ENCODE data around the gene CD80. TPM values are rescaled to one million over a fixed set of nuclear protein-coding genes. Genes with fewer than 3 reads are reported as not detected.
"Not testable (repeated sequence)": the region's sequence is repeated elsewhere in the genome, so short reads cannot be mapped to it uniquely, and the experiment has no call there.

Gene CD80
- polyA plus RNA-seq, 4 donors: 0.21 to 0.53 (median 0.27) TPM; not detected in 1

GRCh38 chr3:119597548-119598288 lies 38.3 kb upstream of the CD80 start, which contains the start of gene PLA1A:
Gene PLA1A (plus strand): TSS chr3:119597885. CDS start chr3:119597914, 29 bp downstream.
- DNase-seq (peak; percentile 20 to 87), FAIRE-seq (no peak)
- WGBS, 3 donors: 35 to 50% (median 40%) methylated on average over 7 of the region's 7 CpGs
- H3K9me3 ChIP-seq (ENCODE audit: control insufficient read depth in 2 of 2, insufficient read depth in 1 of 2, low read depth in 1 of 2, low read length in 1 of 2): no peaks in the 10 kb centered on the region
- no peaks in the 10 kb centered on the region for H3K36me3 ChIP-seq (ENCODE audit: control insufficient read depth in 3 of 3, insufficient read depth in 2 of 3, low read depth in 1 of 3, low read length in 3 of 3)
- H3K27ac ChIP-seq (ENCODE audit: low read depth in 1 of 3, low read length in 2 of 3): peak within 1 kb of the TSS in 2 of 3 donors; percentile 54 to 67
- peak within 1 kb of the TSS in 1 of 3 donors; percentile 13 for H3K4me3 ChIP-seq (ENCODE audit: low read depth in 1 of 3, low read length in 3 of 3)
- H3K4me1 ChIP-seq (ENCODE audit: control insufficient read depth in 3 of 3, insufficient read depth in 2 of 3, low read depth in 1 of 3, low read length in 2 of 3): peaks cover 0 to 8% (median 0%) of the 10 kb centered on the region in 3 donors
- no peaks in the 10 kb centered on the region for H3K27me3 ChIP-seq (ENCODE audit: control insufficient read depth in 3 of 3, insufficient read depth in 3 of 3, low read length in 3 of 3)

GRCh38 chr3:119596398-119596797 lies 37.0 kb upstream of the CD80 start:
- H3K27me3 ChIP-seq (ENCODE audit: control insufficient read depth in 3 of 3, insufficient read depth in 3 of 3, low read length in 3 of 3): no peaks in the 10 kb centered on the region
- H3K4me1 ChIP-seq (ENCODE audit: control insufficient read depth in 3 of 3, insufficient read depth in 2 of 3, low read depth in 1 of 3, low read length in 2 of 3): peaks cover 0 to 8% (median 0%) of the 10 kb centered on the region in 3 donors
- no peak for DNase-seq
- no peaks in the 10 kb centered on the region for H3K36me3 ChIP-seq (ENCODE audit: control insufficient read depth in 3 of 3, insufficient read depth in 2 of 3, low read depth in 1 of 3, low read length in 3 of 3)
- H3K9me3 ChIP-seq (ENCODE audit: control insufficient read depth in 2 of 2, insufficient read depth in 1 of 2, low read depth in 1 of 2, low read length in 1 of 2): peaks cover 0 to 3% of the 10 kb centered on the region in 2 donors
- no peak for FAIRE-seq
- no peak overlapping the region for H3K27ac ChIP-seq (ENCODE audit: low read depth in 1 of 3, low read length in 2 of 3)
- WGBS, 3 donors: 84% methylated on average over 6 of the region's 6 CpGs
- no peak overlapping the region for H3K4me3 ChIP-seq (ENCODE audit: low read depth in 1 of 3, low read length in 3 of 3)

- WGBS, 3 donors: 70 to 78% (median 72%) methylated on average over 7 of the region's 7 CpGs
- FAIRE-seq (no peak), DNase-seq (no peak)
- no peaks in the 10 kb centered on the region for H3K27me3 ChIP-seq (ENCODE audit: control insufficient read depth in 3 of 3, insufficient read depth in 3 of 3, low read length in 3 of 3)
- H3K36me3 ChIP-seq (ENCODE audit: control insufficient read depth in 3 of 3, insufficient read depth in 2 of 3, low read depth in 1 of 3, low read length in 3 of 3): no peaks in the 10 kb centered on the region
- no peak overlapping the region for H3K4me3 ChIP-seq (ENCODE audit: low read depth in 1 of 3, low read length in 3 of 3)
- no peak overlapping the region for H3K27ac ChIP-seq (ENCODE audit: low read depth in 1 of 3, low read length in 2 of 3)
- peaks cover 0 to 7% of the 10 kb centered on the region in 2 donors for H3K9me3 ChIP-seq (ENCODE audit: control insufficient read depth in 2 of 2, insufficient read depth in 1 of 2, low read depth in 1 of 2, low read length in 1 of 2)
- peaks cover 0 to 8% (median 0%) of the 10 kb centered on the region in 3 donors for H3K4me1 ChIP-seq (ENCODE audit: control insufficient read depth in 3 of 3, insufficient read depth in 2 of 3, low read depth in 1 of 3, low read length in 2 of 3)
Measured at GRCh38 chr3:119595639-119596334, 36.4 kb upstream of the CD80 start.

- not testable (repeated sequence) for H3K4me1 ChIP-seq (ENCODE audit: control insufficient read depth in 3 of 3, insufficient read depth in 2 of 3, low read depth in 1 of 3, low read length in 2 of 3); H3K4me3 ChIP-seq (ENCODE audit: low read depth in 1 of 3, low read length in 3 of 3); DNase-seq; H3K27me3 ChIP-seq (ENCODE audit: control insufficient read depth in 3 of 3, insufficient read depth in 3 of 3, low read length in 3 of 3); FAIRE-seq; H3K36me3 ChIP-seq (ENCODE audit: control insufficient read depth in 3 of 3, insufficient read depth in 2 of 3, low read depth in 1 of 3, low read length in 3 of 3); H3K27ac ChIP-seq (ENCODE audit: low read depth in 1 of 3, low read length in 2 of 3)
- 72 to 89% (median 86%) methylated on average over 1 of the region's 1 CpG for WGBS, 3 donors
- H3K9me3 ChIP-seq (ENCODE audit: control insufficient read depth in 2 of 2, insufficient read depth in 1 of 2, low read depth in 1 of 2, low read length in 1 of 2): peaks cover 0 to 14% of the 10 kb centered on the region in 2 donors
Measured at GRCh38 chr3:119594929-119595328, 35.5 kb upstream of the CD80 start.

- Histone ChIP-seq H3K4me3 (ENCODE audit: low read depth in 1 of 3, low read length in 3 of 3) (no peak overlapping the region), H3K27ac (ENCODE audit: low read depth in 1 of 3, low read length in 2 of 3) (no peak overlapping the region), H3K36me3 (ENCODE audit: control insufficient read depth in 3 of 3, insufficient read depth in 2 of 3, low read depth in 1 of 3, low read length in 3 of 3) (no peaks in the 10 kb centered on the region), H3K9me3 (ENCODE audit: control insufficient read depth in 2 of 2, insufficient read depth in 1 of 2, low read depth in 1 of 2, low read length in 1 of 2) (peaks cover 0 to 14% of the 10 kb centered on the region in 2 donors), H3K4me1 (ENCODE audit: control insufficient read depth in 3 of 3, insufficient read depth in 2 of 3, low read depth in 1 of 3, low read length in 2 of 3) (peaks cover 0 to 8% (median 0%) of the 10 kb centered on the region in 3 donors), H3K27me3 (ENCODE audit: control insufficient read depth in 3 of 3, insufficient read depth in 3 of 3, low read length in 3 of 3) (peaks cover 0 to 4% (median 0%) of the 10 kb centered on the region in 3 donors)
- no peak for FAIRE-seq
- 65 to 86% (median 78%) methylated on average over 5 of the region's 5 CpGs for WGBS, 3 donors
- DNase-seq: no peak
Measured at GRCh38 chr3:119594066-119594465, 34.7 kb upstream of the CD80 start.

- DNase-seq (no peak), FAIRE-seq (no peak)
- Histone ChIP-seq H3K27me3 (ENCODE audit: control insufficient read depth in 3 of 3, insufficient read depth in 3 of 3, low read length in 3 of 3) (peaks cover 0 to 4% (median 0%) of the 10 kb centered on the region in 3 donors), H3K4me3 (ENCODE audit: low read depth in 1 of 3, low read length in 3 of 3) (no peak overlapping the region), H3K27ac (ENCODE audit: low read depth in 1 of 3, low read length in 2 of 3) (no peak overlapping the region), H3K9me3 (ENCODE audit: control insufficient read depth in 2 of 2, insufficient read depth in 1 of 2, low read depth in 1 of 2, low read length in 1 of 2) (peaks cover 0 to 14% of the 10 kb centered on the region in 2 donors), H3K4me1 (ENCODE audit: control insufficient read depth in 3 of 3, insufficient read depth in 2 of 3, low read depth in 1 of 3, low read length in 2 of 3) (peaks cover 0 to 10% (median 0%) of the 10 kb centered on the region in 3 donors), H3K36me3 (ENCODE audit: control insufficient read depth in 3 of 3, insufficient read depth in 2 of 3, low read depth in 1 of 3, low read length in 3 of 3) (no peaks in the 10 kb centered on the region)
- WGBS, 3 donors: 55 to 65% (median 56%) methylated on average over 1 of the region's 1 CpG
Measured at GRCh38 chr3:119592861-119593260, 33.4 kb upstream of the CD80 start.

- Histone ChIP-seq H3K9me3 (ENCODE audit: control insufficient read depth in 2 of 2, insufficient read depth in 1 of 2, low read depth in 1 of 2, low read length in 1 of 2) (peaks cover 0 to 14% of the 10 kb centered on the region in 2 donors), H3K4me1 (ENCODE audit: control insufficient read depth in 3 of 3, insufficient read depth in 2 of 3, low read depth in 1 of 3, low read length in 2 of 3) (peaks cover 0 to 4% (median 0%) of the 10 kb centered on the region in 3 donors), H3K27me3 (ENCODE audit: control insufficient read depth in 3 of 3, insufficient read depth in 3 of 3, low read length in 3 of 3) (peaks cover 0 to 4% (median 0%) of the 10 kb centered on the region in 3 donors), H3K36me3 (ENCODE audit: control insufficient read depth in 3 of 3, insufficient read depth in 2 of 3, low read depth in 1 of 3, low read length in 3 of 3) (no peaks in the 10 kb centered on the region), H3K4me3 (ENCODE audit: low read depth in 1 of 3, low read length in 3 of 3) (no peak overlapping the region), H3K27ac (ENCODE audit: low read depth in 1 of 3, low read length in 2 of 3) (no peak overlapping the region)
- WGBS, 3 donors: 86 to 92% (median 90%) methylated on average over 1 of the region's 1 CpG
- FAIRE-seq (no peak), DNase-seq (no peak)
Measured at GRCh38 chr3:119590706-119591105, 31.3 kb upstream of the CD80 start.

- H3K4me1 ChIP-seq (ENCODE audit: control insufficient read depth in 3 of 3, insufficient read depth in 2 of 3, low read depth in 1 of 3, low read length in 2 of 3): peaks cover 0 to 4% (median 0%) of the 10 kb centered on the region in 3 donors
- H3K27ac ChIP-seq (ENCODE audit: low read depth in 1 of 3, low read length in 2 of 3): no peak overlapping the region
- DNase-seq (no peak), FAIRE-seq (no peak)
- WGBS, 3 donors: 63 to 77% (median 74%) methylated on average over 6 of the region's 6 CpGs
- H3K36me3 ChIP-seq (ENCODE audit: control insufficient read depth in 3 of 3, insufficient read depth in 2 of 3, low read depth in 1 of 3, low read length in 3 of 3): no peaks in the 10 kb centered on the region
- H3K4me3 ChIP-seq (ENCODE audit: low read depth in 1 of 3, low read length in 3 of 3): no peak overlapping the region
- H3K9me3 ChIP-seq (ENCODE audit: control insufficient read depth in 2 of 2, insufficient read depth in 1 of 2, low read depth in 1 of 2, low read length in 1 of 2): peaks cover 0 to 14% of the 10 kb centered on the region in 2 donors
- H3K27me3 ChIP-seq (ENCODE audit: control insufficient read depth in 3 of 3, insufficient read depth in 3 of 3, low read length in 3 of 3): peaks cover 0 to 4% (median 0%) of the 10 kb centered on the region in 3 donors
Measured at GRCh38 chr3:119589102-119589773, 29.8 kb upstream of the CD80 start.

All from small intestine (tissue), 7 donors.